ENCODE data around the gene UBN2. TPM values are rescaled to one million over a fixed set of nuclear protein-coding genes. Genes with fewer than 3 reads are reported as not detected.

Gene UBN2
- total RNA-seq, 1 donor from 2014 or later, result 15.2 TPM

Other genes starting within 250 kb of the UBN2 start
- 0.77 and 0.95 TPM in 2 replicates for gene KIAA1549, start 249.8 kb upstream of the UBN2 start, total RNA-seq
- 36.5 and 38.5 TPM in 2 replicates for gene ZC3HAV1L, start 195.2 kb upstream of the UBN2 start, total RNA-seq
- gene ZC3HAV1, start 121.5 kb upstream of the UBN2 start, total RNA-seq, result 86.1 and 90.5 TPM in 2 replicates
- 5.1 and 7.5 TPM in 2 replicates for gene FMC1, start 110.1 kb downstream of the UBN2 start, total RNA-seq
- 164 and 172 TPM in 2 replicates for gene LUC7L2, start 128.7 kb downstream of the UBN2 start, total RNA-seq